ENCODE data around the gene MT1M.

DNA sequence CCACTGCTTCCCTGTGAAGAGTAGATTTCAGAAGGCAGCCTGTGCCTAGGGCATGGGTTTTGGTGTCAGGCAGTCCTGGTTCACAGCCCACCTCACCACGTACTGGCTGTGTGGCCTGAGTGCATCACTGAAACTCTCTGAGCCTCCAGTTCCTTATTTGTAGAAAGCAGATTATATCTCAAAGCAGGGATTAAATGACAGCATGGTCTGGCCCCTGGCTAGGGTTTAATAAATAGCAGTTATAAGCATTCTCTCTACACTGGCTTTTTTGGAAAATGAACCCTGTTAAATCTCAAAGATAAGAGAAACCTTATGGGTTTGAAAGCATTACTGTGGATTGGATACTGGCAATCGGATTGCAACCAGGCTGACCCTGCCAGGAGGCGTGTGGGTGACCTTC lies 2.9 kb upstream of the MT1M start:
- TF ChIP-seq, protein P1, sequence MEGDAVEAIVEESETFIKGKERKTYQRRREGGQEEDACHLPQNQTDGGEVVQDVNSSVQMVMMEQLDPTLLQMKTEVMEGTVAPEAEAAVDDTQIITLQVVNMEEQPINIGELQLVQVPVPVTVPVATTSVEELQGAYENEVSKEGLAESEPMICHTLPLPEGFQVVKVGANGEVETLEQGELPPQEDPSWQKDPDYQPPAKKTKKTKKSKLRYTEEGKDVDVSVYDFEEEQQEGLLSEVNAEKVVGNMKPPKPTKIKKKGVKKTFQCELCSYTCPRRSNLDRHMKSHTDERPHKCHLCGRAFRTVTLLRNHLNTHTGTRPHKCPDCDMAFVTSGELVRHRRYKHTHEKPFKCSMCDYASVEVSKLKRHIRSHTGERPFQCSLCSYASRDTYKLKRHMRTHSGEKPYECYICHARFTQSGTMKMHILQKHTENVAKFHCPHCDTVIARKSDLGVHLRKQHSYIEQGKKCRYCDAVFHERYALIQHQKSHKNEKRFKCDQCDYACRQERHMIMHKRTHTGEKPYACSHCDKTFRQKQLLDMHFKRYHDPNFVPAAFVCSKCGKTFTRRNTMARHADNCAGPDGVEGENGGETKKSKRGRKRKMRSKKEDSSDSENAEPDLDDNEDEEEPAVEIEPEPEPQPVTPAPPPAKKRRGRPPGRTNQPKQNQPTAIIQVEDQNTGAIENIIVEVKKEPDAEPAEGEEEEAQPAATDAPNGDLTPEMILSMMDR (conservative IDR thresholded peaks at IDR 0.05; ENCODE audit: low read depth, low read length): no peak
- TF ChIP-seq EZH2 (IDR thresholded peaks at IDR 0.05; ENCODE audit: borderline replicate concordance, low read depth, low read length, poor library complexity, severe bottlenecking): no peak
